BJ (cell line): Measurements from ENCODE around the gene DNAL1. TPM values are rescaled to one million over a fixed set of nuclear protein-coding genes. Genes with fewer than 3 reads are reported as not detected.
"Not testable (repeated sequence)": the region's sequence is repeated elsewhere in the genome, so short reads cannot be mapped to it uniquely, and the experiment has no call there.

Experiments
- CTCF ChIA-PET: fragments of 350-600 bp; formaldehyde crosslinking; extraction: SDS; loops from one replicate; lab custom pipeline; 2021; ENCODE audit warnings: antibody characterized with exemption, inconsistent platforms; lab: Yijun Ruan, JAX
- POLR2A ChIA-PET: fragments of 300-600 bp; sonication (Branson Sonifier 250); formaldehyde crosslinking; extraction: SDS; loops from one replicate; lab custom pipeline; 2021; ENCODE audit warnings: antibody characterized with exemption; lab: Charles Lee
- DNase-seq: peaks from one replicate; pipeline ENCODE4 v3.0.0-alpha.2; 2011; ENCODE audit warnings: low read depth
- H3K27me3 ChIP-seq: 2 replicates; pipeline ENCODE4 v1.6.0; 2011; ENCODE audit warnings: low read length; ENCODE audit not compliant: control insufficient read depth, insufficient read depth
- H3K36me3 ChIP-seq: 2 replicates; pipeline ENCODE4 v1.5.1; 2011; ENCODE audit warnings: low read length; ENCODE audit not compliant: control insufficient read depth, insufficient read depth
- H3K4me3 ChIP-seq: 2 replicates; pipeline ENCODE4 v1.5.1; 2011; ENCODE audit warnings: low read depth, mild to moderate bottlenecking, control low read depth, low read length
- polyA plus RNA-seq: library from polyadenylated mRNA; depleted of rRNA; stranded (reverse); fragments of >200 nt; gene quantifications from 2 replicates; pipeline ENCODE4 v1.2.3, GENCODE V29; 2011
- TF ChIP-seq, protein P1 (sequence below): IDR thresholded peaks from 2 replicates; pipeline ENCODE4 v1.5.1; 2011; ENCODE audit warnings: low read depth, mild to moderate bottlenecking, control low read depth, inconsistent platforms, low read length, moderate library complexity; ENCODE audit not compliant: insufficient read depth

DNAL1 gene
- polyA plus RNA-seq, 1 experiment = 2.4 TPM

DNA sequence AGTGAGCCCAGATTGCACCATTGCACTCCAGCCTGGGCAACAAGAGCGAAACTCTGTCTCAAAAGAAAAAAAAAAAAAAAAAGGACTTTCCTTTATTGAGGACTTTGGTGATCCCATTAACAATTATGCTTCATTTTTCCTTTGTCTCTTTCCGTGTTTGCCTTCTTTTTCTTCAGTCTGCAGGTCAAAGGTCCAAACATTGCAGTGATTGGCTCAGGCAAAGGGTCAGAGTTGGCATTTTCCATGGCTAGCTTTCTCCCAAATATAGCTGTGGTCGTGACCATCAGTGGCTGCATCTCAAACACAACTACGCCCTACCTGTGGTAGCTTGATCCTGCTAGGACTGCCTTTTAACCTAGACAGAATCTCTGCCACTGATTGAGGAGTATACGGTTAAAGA is 7.0 kb upstream of the DNAL1 start:
- ChIA-PET POLR2A (no interaction called here), CTCF (interaction anchor here (1.5 to 5.3 kb wide), 2 partner anchors 24 to 130 kb away, joined by 4 to 28 read pairs; no protein-coding TSS in a partner anchor)

DNA sequence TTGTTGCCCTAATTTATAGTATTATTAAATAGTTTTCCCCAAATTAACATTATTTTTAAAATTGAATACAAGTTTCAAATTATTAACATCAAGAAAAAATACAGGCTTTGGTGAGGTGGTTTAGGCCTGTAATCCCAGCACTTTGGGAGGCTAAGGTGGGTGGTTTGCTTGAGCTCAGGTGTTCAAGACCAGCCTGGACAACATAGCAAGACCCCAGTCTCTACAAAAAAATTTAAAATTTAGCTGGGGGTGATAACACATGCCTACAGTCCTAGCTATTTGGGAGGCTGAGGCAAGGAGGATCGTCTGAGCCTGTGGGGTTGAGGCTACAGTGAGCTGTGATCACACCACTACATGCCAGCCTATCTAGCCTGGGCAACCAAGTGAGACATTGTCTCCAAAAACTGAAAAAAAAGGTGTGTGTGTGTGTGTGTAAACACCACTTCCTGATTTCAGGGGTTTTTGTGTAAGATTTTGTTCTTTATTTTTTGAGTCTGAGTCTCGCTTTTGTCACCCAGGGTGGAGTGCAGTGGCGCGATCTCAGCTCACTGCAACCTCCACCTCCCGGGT is 3.9 kb upstream of the DNAL1 start:
- ChIA-PET CTCF (interaction anchor here (1.1 kb wide), 1 partner anchor 164 kb away, joined by 3 read pairs; no protein-coding TSS in a partner anchor), POLR2A (no interaction called here)
- Histone ChIP-seq H3K36me3 (no peaks in the 10 kb centered on the region), H3K27me3 (no peaks in the 10 kb centered on the region), H3K4me3 (no peak overlapping the region)
- TF ChIP-seq, protein P1, sequence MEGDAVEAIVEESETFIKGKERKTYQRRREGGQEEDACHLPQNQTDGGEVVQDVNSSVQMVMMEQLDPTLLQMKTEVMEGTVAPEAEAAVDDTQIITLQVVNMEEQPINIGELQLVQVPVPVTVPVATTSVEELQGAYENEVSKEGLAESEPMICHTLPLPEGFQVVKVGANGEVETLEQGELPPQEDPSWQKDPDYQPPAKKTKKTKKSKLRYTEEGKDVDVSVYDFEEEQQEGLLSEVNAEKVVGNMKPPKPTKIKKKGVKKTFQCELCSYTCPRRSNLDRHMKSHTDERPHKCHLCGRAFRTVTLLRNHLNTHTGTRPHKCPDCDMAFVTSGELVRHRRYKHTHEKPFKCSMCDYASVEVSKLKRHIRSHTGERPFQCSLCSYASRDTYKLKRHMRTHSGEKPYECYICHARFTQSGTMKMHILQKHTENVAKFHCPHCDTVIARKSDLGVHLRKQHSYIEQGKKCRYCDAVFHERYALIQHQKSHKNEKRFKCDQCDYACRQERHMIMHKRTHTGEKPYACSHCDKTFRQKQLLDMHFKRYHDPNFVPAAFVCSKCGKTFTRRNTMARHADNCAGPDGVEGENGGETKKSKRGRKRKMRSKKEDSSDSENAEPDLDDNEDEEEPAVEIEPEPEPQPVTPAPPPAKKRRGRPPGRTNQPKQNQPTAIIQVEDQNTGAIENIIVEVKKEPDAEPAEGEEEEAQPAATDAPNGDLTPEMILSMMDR = no peak
- no peak for DNase-seq

More for the DNA sequence above, 7.0 kb upstream of the DNAL1 start:
- Histone ChIP-seq H3K4me3 (no peak overlapping the region), H3K36me3 (no peaks in the 10 kb centered on the region), H3K27me3 (no peaks in the 10 kb centered on the region)
- DNase-seq = no peak
- TF ChIP-seq, protein P1 = no peak

DNA sequence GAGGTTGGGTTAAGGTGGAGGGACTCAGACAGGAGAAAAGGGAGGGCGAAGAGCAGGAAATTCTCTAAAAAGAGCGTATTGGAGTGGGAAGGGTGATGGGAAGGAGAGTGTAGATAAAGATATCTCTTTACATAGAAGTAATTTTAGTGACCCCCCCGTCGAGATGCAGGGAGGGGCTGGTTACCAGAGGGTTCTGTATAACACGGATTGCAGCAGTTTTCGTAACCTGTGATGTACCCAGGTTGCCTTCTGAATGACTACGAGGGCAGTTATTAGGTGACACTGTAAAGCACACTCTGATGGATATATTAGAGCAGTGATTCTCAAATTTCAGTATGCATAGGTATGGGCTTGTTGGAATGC is 443 bp downstream of the DNAL1 start:
- Histone ChIP-seq H3K4me3 (peak overlapping the region; percentile 88), H3K27me3 (no peaks in the 10 kb centered on the region), H3K36me3 (no peaks in the 10 kb centered on the region)
- DNase-seq = no peak
- TF ChIP-seq, protein P1 = no peak
- POLR2A ChIA-PET = no interaction called here
- CTCF ChIA-PET = interaction anchor here (1.2 to 1.4 kb wide), 2 partner anchors 17 to 42 kb away, joined by 3 to 4 read pairs; no protein-coding TSS in a partner anchor

DNA sequence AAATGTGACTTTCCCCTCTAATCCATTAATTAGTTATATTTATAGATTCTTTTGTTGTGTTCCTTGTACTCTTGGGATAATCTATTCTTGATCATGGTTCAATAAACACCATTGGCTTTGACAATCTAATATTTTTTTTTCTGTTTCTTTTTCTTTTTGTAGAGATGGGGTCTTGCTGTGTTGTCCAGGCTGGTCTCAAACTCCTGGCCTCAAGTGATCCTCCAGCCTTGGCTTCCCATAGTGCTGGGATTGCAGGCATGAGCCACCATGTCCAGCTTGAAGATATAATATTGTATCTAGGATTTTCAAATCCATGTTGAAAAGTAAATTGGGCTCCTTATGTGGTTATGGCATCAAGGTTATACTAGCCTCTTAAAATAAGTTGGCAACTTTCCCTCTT is 6.2 kb downstream of the DNAL1 start:
- Histone ChIP-seq H3K27me3 (no peaks in the 10 kb centered on the region), H3K4me3 (no peak overlapping the region), H3K36me3 (peaks cover 3% of the 10 kb centered on the region; the same call in 1 of the 2 replicates)
- CTCF ChIA-PET = interaction anchor here (0.7 to 1.5 kb wide), 3 partner anchors 11 to 143 kb away, joined by 3 to 4 read pairs (median 3); no protein-coding TSS in a partner anchor
- TF ChIP-seq, protein P1 = no peak
- DNase-seq = no peak
- POLR2A ChIA-PET = no interaction called here

DNA sequence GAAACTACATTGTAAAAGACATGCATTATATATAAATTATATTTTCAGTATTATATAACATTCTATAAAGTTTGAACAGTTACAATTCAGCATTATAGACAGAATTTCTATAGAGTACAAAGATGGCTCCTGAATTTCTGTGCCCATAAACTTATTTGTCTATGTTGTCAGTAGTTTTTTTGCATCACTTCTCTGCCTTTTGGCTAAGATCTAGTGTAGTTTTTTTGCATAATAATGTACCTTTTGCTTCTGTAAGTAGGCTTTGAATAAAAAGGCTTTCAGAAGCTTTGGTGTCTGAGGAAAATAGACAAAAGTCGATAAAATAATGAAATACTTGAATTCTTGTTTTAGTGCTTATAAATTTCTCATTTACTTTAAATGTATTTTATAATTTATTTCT is 11.1 kb downstream of the DNAL1 start:
- DNase-seq = no peak
- TF ChIP-seq, protein P1 = no peak
- ChIA-PET CTCF (interaction anchor here (1.5 kb wide), 1 partner anchor 23 kb away, joined by 5 read pairs; no protein-coding TSS in a partner anchor), POLR2A (no interaction called here)
- Histone ChIP-seq H3K36me3 (peaks cover 4% of the 10 kb centered on the region), H3K27me3 (no peaks in the 10 kb centered on the region), H3K4me3 (no peak overlapping the region)

DNA sequence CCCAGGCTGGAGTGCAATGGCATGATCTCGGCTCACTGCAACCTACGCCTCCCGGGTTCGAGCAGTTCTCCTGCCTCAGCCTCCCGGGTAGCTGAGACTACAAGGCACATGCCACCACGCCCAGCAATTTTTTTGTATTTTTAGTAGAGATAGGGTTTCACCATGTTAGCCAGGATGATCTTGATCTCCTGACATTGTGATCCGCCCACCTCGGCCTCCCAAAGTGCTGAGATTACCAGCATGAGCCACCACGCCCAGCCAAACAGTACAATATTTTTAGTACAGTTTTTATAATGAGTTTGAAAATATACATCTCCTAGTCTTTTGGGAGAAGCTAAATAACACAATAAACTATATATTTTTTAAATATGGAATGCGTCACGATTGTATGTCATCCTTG is 14.4 kb downstream of the DNAL1 start:
- POLR2A ChIA-PET, H3K36me3 ChIP-seq, H3K4me3 ChIP-seq, H3K27me3 ChIP-seq, DNase-seq, CTCF ChIA-PET: not testable (repeated sequence)
